ENCODE measurements around the gene SH3D19. TPM values are rescaled to one million over a fixed set of nuclear protein-coding genes. Genes with fewer than 3 reads are reported as not detected.
"Not testable (repeated sequence)": the region's sequence is repeated elsewhere in the genome, so short reads cannot be mapped to it uniquely, and the experiment has no call there.

The SH3D19 gene
- total RNA-seq, 1 donor from 2014 or later = 22.8 TPM

DNA sequence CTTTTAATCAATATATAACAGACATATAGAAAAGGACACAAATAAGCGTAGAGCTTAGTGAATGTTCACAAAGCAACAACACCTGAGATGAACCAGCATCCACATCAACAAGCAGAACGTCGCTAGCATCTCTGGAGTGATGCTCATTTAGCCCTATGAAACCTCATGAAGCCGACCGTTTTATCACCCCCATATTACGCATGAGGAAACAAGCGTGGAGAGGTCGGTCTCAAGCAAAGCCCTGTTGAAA lies 226.5 kb downstream of the SH3D19 start:
- DNase-seq (ENCODE audit: low read depth) = no peak

DNA sequence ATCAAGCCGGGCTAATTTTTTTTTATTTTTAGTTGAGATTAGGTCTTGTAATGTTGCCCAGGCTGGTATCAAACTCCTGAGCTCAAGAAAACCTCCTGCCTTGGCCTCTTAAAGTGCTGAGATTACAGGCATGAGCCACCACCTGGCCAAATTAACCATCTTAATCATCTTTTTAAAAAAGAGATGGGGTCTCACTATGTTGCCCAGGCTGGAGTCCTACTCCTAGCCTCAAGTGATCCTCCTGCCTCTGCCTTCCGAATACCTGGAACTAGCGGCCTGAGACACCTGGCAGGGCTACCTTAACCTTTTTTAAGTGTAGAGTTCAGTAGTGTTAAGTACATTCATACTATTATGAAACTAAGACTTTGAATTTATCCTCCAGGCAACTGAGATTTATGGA lies 227.6 kb downstream of the SH3D19 start:
- no peak for DNase-seq (ENCODE audit: low read depth)

DNA sequence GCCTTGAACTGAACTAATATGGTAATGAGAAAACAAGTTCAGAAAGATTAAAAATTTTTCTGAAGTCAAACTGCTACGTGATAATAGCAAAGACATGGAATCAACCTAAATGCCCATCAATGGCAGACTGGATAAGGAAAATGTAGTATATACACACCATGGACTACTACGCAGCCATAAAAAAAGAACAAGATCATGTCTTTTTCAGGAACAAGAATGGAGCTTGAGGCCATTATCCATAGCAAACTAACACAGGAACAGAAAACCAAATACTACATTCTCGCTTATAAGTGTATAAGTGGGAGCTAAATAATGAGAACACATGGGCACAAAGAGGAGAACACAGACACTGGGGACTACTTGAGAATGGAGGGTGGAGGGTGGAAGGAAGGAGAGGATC lies 230.3 kb downstream of the SH3D19 start:
- no peak for DNase-seq (ENCODE audit: low read depth)

DNA sequence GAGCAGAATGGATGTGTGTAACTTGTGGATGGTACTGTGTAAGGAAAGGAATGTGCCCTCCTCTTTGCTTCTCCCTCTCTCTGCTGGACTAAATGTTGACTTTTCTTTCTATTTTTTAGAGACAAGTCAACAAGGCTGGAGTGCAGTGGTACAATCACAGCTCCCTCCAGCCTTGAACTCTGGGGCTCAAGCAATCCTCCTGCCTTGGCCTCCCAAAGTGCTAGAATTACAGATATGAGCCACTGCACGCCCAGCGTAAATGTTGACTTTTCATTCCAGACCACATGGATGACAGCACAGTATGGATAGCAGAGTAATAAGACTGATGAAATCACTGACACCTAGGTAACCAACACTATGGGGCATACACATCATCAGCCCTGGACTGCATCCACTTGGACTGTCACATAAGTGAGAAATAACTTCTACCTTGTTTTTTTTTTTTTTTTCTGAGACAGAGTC lies 231.1 kb downstream of the SH3D19 start:
- no peak for DNase-seq (ENCODE audit: low read depth)

DNA sequence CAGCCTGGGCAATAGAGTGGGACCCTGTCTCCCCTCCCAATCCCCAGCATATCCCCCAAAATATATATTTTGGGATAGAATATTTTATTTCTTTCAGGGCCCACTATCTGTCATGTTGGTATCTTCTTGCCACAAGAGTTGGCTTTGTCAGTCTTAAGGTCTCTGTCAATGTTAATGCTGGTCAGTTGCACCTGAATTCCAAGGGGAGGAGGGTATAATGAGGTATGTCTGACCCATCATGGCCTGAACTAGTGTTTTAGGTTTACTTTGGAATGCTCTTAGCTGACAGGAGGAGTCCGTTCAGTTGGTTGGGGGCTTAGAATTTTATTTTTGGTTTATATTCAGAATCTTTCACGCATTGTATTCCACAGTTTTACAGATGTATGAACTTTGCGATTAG lies 232.2 kb downstream of the SH3D19 start:
- DNase-seq (ENCODE audit: low read depth) = no peak

DNA sequence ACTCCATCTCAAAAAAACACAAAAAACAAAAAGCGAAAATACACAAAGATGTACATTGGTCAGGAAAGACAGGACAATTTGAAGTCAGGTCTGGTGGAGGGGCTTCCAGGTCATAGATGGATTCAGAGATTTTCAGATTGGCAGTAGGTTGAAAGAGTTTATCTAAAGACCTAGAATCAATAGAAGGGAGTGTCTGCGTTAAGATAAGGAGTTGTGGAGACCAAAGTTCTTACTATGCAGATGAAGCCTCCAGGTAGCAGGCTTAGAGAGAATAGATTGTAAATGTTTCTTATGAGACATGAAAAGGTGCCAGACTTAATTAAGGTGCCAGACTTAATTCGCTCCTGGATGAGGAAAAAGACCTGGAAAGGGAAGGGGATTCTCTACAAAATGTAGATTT lies 232.9 kb downstream of the SH3D19 start:
- DNase-seq (ENCODE audit: low read depth) = no peak

DNA sequence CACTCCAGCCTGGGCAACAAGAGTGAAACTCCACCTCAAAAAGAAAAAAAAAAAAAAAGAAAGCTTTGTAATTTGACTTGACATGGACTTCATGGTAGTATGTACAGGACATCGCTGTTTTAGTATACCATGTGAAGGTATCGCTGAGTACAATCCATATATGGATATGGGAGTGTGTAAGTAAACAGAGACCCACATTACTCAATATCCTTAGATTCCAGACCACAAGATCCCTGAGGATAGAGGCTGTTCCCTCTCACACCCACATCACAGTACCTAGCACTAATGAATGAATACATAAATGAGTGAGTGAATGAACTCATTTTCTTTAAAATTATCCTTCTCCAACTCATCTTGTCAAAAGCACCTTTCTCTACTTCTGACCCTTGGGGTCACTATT lies 234.4 kb downstream of the SH3D19 start:
- no peak for DNase-seq (ENCODE audit: low read depth)

DNA sequence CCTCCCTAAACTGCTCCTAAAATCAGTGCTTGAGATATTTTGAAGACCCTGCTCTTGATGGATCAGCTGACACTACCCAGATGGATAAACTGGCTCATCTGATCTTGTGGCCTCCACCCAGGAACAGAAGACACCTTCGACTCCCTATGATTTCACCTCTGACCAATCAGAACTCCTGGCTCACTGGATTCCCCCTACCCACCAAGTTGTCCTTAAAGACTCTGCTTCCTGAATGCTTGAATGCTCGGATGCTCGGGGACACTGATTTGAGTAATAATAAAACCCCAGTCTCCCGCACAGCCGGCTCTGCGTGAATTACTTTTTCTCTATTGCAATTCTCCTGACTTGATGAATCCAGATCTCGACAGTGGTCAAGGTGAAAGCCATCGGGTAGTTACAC lies 237.9 kb downstream of the SH3D19 start:
- DNase-seq (ENCODE audit: low read depth) = no peak

DNA sequence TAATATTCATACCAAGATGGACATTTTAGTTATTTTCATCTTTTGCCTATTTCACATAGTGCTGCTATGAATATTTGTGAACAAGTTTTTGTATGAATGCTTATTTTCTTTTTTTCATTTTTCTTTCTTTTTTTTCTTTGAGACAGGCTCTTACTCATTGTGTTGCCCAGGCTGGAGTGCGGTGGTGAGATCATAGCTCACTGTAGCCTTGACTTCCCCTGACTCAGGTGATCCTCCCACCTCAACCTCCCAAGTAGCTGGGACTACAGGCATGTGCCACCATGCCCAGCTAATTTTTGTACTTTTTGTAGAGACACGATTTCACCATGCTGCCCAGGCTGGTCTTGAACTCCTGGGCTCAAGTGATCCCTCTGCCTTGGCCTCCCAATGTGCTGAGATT lies 247.4 kb downstream of the SH3D19 start:
- not testable (repeated sequence) for DNase-seq (ENCODE audit: low read depth)

DNA sequence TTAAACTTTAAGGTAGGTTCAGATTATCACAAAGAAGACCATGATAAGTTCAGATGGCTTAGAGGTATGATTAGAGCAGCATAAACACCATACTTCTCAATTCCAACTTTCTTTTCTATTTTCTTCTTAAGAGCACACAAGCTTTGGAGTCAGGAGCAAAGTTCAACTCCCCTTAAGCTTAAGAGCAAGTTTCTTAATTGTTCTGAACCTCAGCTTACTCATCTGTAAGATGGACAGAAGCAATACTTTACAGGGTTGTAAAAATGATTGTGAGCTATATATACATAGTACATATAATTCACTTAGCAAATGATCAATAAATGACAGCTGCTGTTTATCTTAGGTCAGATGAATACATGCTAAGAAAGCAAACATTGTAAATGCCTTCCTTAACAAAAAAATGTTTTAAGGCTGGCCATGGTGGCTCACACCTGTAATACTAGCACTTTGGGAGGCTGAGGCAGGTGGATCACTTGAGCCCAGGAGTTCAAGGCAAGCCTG lies 250.9 kb downstream of the SH3D19 start:
- no peak for DNase-seq (ENCODE audit: low read depth)

Other genes with a start within 250 kb of the SH3D19 start
- 2,300 and 2,775 TPM in 2 replicates for gene RPS3A, start 226.0 kb downstream of the SH3D19 start, total RNA-seq
- gene PRSS48, start 48.4 kb downstream of the SH3D19 start, total RNA-seq = not detected in 2 replicates
- 17.0 and 19.3 TPM in 2 replicates for gene FHIP1A, start 83.6 kb upstream of the SH3D19 start, total RNA-seq